Activated naive CD4-positive, alpha-beta T cell treated with anti-CD3 and anti-CD28 coated beads for 36 hours (primary cell): ENCODE measurements around the gene RARA. TPM values are rescaled to one million over a fixed set of nuclear protein-coding genes. Genes with fewer than 3 reads are reported as not detected.
"Not testable (repeated sequence)": the region's sequence is repeated elsewhere in the genome, so short reads cannot be mapped to it uniquely, and the experiment has no call there.

Experiments
- CTCF ChIA-PET: fragments of 350-600 bp; sonication (Branson Sonifier 250); formaldehyde crosslinking; loops from one replicate; lab custom pipeline; 2021; ENCODE audit warnings: antibody characterized with exemption; lab: Charles Lee
- DNase-seq: peaks from one replicate; pipeline ENCODE4 v3.0.0-alpha.2; 2020
- H3K27ac Mint-ChIP-seq: one replicate; pipeline ENCODE4 v1.8.0; 2021; ENCODE audit warnings: mild to moderate bottlenecking, mixed read lengths
- H3K27me3 Mint-ChIP-seq: one replicate; pipeline ENCODE4 v1.8.0; 2021; ENCODE audit warnings: low read depth, mixed read lengths
- H3K36me3 Mint-ChIP-seq: one replicate; pipeline ENCODE4 v1.8.0; 2021; ENCODE audit warnings: low read depth, mixed read lengths
- H3K4me1 Mint-ChIP-seq: one replicate; pipeline ENCODE4 v1.8.0; 2021; ENCODE audit warnings: low read depth, mixed read lengths
- H3K4me3 Mint-ChIP-seq: one replicate; pipeline ENCODE4 v1.8.0; 2021; ENCODE audit warnings: mild to moderate bottlenecking, moderate library complexity, mixed read lengths
- H3K9me3 Mint-ChIP-seq: one replicate; pipeline ENCODE4 v1.8.0; 2021; ENCODE audit warnings: mixed read lengths
- intact Hi-C: fragments of 100-400 bp; cut with micrococcal nuclease; formaldehyde crosslinking; loops from one replicate; pipeline ENCODE4 v1.15.1; 2023
- total RNA-seq, 2 experiments: library from RNA; stranded (reverse); gene quantifications; one replicate each; pipeline ENCODE4 v1.2.3, GENCODE V29; 2021

RARA gene
- total RNA-seq, 2 experiments from 2014 or later, result 16.9 to 18.5 TPM

- Mint-ChIP-seq H3K27me3 (peaks cover 12% of the 10 kb centered on the region), H3K4me3 (no peak overlapping the region), H3K4me1 (peaks cover 12% of the 10 kb centered on the region), H3K9me3 (no peaks in the 10 kb centered on the region), H3K27ac (no peak overlapping the region), H3K36me3 (no peaks in the 10 kb centered on the region)
- DNase-seq, result no peak
- CTCF ChIA-PET, result interaction anchor here (0.7 to 7.4 kb wide), 18 partner anchors 12 to 266 kb away, joined by 3 to 82 read pairs (median 4); partner anchors contain the start of gene TOP2A
- intact Hi-C loops, result no loop called here
These were observed 52.3 kb downstream of the RARA start for GRCh38 chr17:40361063-40361924.

GRCh38 chr17:40361925-40362695 is 53.1 kb downstream of the RARA start:
- CTCF ChIA-PET, result interaction anchor here (0.6 to 7.4 kb wide), 34 partner anchors 11 to 286 kb away, joined by 3 to 82 read pairs (median 4); partner anchors contain the start of gene TOP2A
- H3K4me1 Mint-ChIP-seq, result peaks cover 12% of the 10 kb centered on the region
- no peak overlapping the region for H3K27ac Mint-ChIP-seq
- H3K4me3 Mint-ChIP-seq, result peak overlapping the region; percentile 63
- no peak for DNase-seq
- no peaks in the 10 kb centered on the region for H3K36me3 Mint-ChIP-seq
- intact Hi-C loops, result loop anchor here (1.0 to 2.0 kb wide), 5 partner anchors 53 to 198 kb away; partner anchors contain the start of gene IGFBP4
- H3K9me3 Mint-ChIP-seq, result no peaks in the 10 kb centered on the region
- peaks cover 12% of the 10 kb centered on the region for H3K27me3 Mint-ChIP-seq

GRCh38 chr17:40362696-40363110 is 53.7 kb downstream of the RARA start:
- H3K4me3 Mint-ChIP-seq, result peak overlapping the region; percentile 76
- H3K9me3 Mint-ChIP-seq, result no peaks in the 10 kb centered on the region
- H3K4me1 Mint-ChIP-seq, result peaks cover 12% of the 10 kb centered on the region
- H3K27ac Mint-ChIP-seq, result no peak overlapping the region
- H3K36me3 Mint-ChIP-seq, result no peaks in the 10 kb centered on the region
- intact Hi-C loops, result loop anchor here (1.0 to 2.0 kb wide), 5 partner anchors 53 to 198 kb away; partner anchors contain the start of gene IGFBP4
- CTCF ChIA-PET, result interaction anchor here (0.6 to 7.4 kb wide), 30 partner anchors 11 to 286 kb away, joined by 3 to 82 read pairs (median 4); partner anchors contain the start of gene TOP2A
- peak; percentile 95 for DNase-seq
- peaks cover 12% of the 10 kb centered on the region for H3K27me3 Mint-ChIP-seq

- CTCF ChIA-PET, result interaction anchor here (0.7 to 7.4 kb wide), 27 partner anchors 10 to 254 kb away, joined by 3 to 82 read pairs (median 4); partner anchors contain the start of gene TOP2A
- peak overlapping the region; percentile 76 for H3K4me3 Mint-ChIP-seq
- peaks cover 12% of the 10 kb centered on the region for H3K4me1 Mint-ChIP-seq
- no peaks in the 10 kb centered on the region for H3K9me3 Mint-ChIP-seq
- H3K27me3 Mint-ChIP-seq, result peaks cover 12% of the 10 kb centered on the region
- peak; percentile 36 for DNase-seq
- intact Hi-C loops, result loop anchor here (2.0 kb wide), 1 partner anchor 118 kb away; no protein-coding TSS in a partner anchor
- no peak overlapping the region for H3K27ac Mint-ChIP-seq
- no peaks in the 10 kb centered on the region for H3K36me3 Mint-ChIP-seq
These were observed 54.3 kb downstream of the RARA start for GRCh38 chr17:40363111-40363827.

GRCh38 chr17:40364121-40364861 is 55.3 kb downstream of the RARA start, which contains the start of gene GJD3:
Gene GJD3, minus strand, starts transcription at chr17:40364737. Its CDS starts 922 bp downstream, at chr17:40363815.
- CTCF ChIA-PET, result interaction anchor here (0.8 to 7.4 kb wide), 6 partner anchors 9 to 196 kb away, joined by 3 to 82 read pairs (median 8); no protein-coding TSS in a partner anchor
- no peaks in the 10 kb centered on the region for H3K36me3 Mint-ChIP-seq
- peak within 1 kb of the TSS; percentile 76 for H3K4me3 Mint-ChIP-seq
- H3K4me1 Mint-ChIP-seq, result peaks cover 7% of the 10 kb centered on the region
- intact Hi-C loops, result no loop called here
- H3K27me3 Mint-ChIP-seq, result peaks cover 12% of the 10 kb centered on the region
- H3K9me3 Mint-ChIP-seq, result no peaks in the 10 kb centered on the region
- no peak for DNase-seq
- H3K27ac Mint-ChIP-seq, result no peak within 1 kb of the TSS

- CTCF ChIA-PET, result interaction anchor here (0.6 to 7.4 kb wide), 8 partner anchors 12 to 1087 kb away, joined by 3 to 82 read pairs (median 4); no protein-coding TSS in a partner anchor
- Mint-ChIP-seq H3K9me3 (no peaks in the 10 kb centered on the region), H3K4me3 (no peak overlapping the region), H3K36me3 (no peaks in the 10 kb centered on the region), H3K27ac (no peak overlapping the region), H3K4me1 (peaks cover 7% of the 10 kb centered on the region), H3K27me3 (peaks cover 10% of the 10 kb centered on the region)
- no peak for DNase-seq
- intact Hi-C loops, result no loop called here
These were observed 55.9 kb downstream of the RARA start for GRCh38 chr17:40364906-40365305.

- intact Hi-C loops, result no loop called here
- peaks cover 6% of the 10 kb centered on the region for H3K27me3 Mint-ChIP-seq
- no peak overlapping the region for H3K27ac Mint-ChIP-seq
- peaks cover 7% of the 10 kb centered on the region for H3K4me1 Mint-ChIP-seq
- H3K4me3 Mint-ChIP-seq, result no peak overlapping the region
- H3K9me3 Mint-ChIP-seq, result no peaks in the 10 kb centered on the region
- no peak for DNase-seq
- CTCF ChIA-PET, result interaction anchor here (0.8 to 7.4 kb wide), 5 partner anchors 9 to 194 kb away, joined by 3 to 82 read pairs (median 3); no protein-coding TSS in a partner anchor
- H3K36me3 Mint-ChIP-seq, result no peaks in the 10 kb centered on the region
These were observed 57.3 kb downstream of the RARA start for GRCh38 chr17:40366076-40366860.

GRCh38 chr17:40366861-40367518 is 58.0 kb downstream of the RARA start:
- Mint-ChIP-seq H3K9me3 (no peaks in the 10 kb centered on the region), H3K4me3 (no peak overlapping the region), H3K27ac (no peak overlapping the region), H3K4me1 (peaks cover 10% of the 10 kb centered on the region), H3K36me3 (no peaks in the 10 kb centered on the region), H3K27me3 (peaks cover 4% of the 10 kb centered on the region)
- intact Hi-C loops, result no loop called here
- DNase-seq, result no peak
- CTCF ChIA-PET, result interaction anchor here (0.6 to 7.4 kb wide), 3 partner anchors 166 to 1301 kb away, joined by 3 to 82 read pairs (median 3); no protein-coding TSS in a partner anchor

- CTCF ChIA-PET, result interaction anchor here (0.6 to 1.5 kb wide), 2 partner anchors 108 to 1300 kb away, joined by 3 read pairs; no protein-coding TSS in a partner anchor
- H3K27me3 Mint-ChIP-seq, H3K4me3 Mint-ChIP-seq, H3K9me3 Mint-ChIP-seq, intact Hi-C loops, H3K36me3 Mint-ChIP-seq, H3K27ac Mint-ChIP-seq, DNase-seq: not testable (repeated sequence)
- peaks cover 14% of the 10 kb centered on the region for H3K4me1 Mint-ChIP-seq
These were observed 58.7 kb downstream of the RARA start for GRCh38 chr17:40367728-40368127.

GRCh38 chr17:40369923-40370322 is 60.9 kb downstream of the RARA start:
- H3K9me3 Mint-ChIP-seq, result no peaks in the 10 kb centered on the region
- intact Hi-C loops, result loop anchor here (5.0 kb wide), 1 partner anchor 242 kb away; no protein-coding TSS in a partner anchor
- CTCF ChIA-PET, result interaction anchor here (1.4 to 1.5 kb wide), 2 partner anchors 162 to 190 kb away, joined by 4 read pairs; no protein-coding TSS in a partner anchor
- no peaks in the 10 kb centered on the region for H3K27me3 Mint-ChIP-seq
- no peaks in the 10 kb centered on the region for H3K36me3 Mint-ChIP-seq
- no peak for DNase-seq
- H3K4me3 Mint-ChIP-seq, result no peak overlapping the region
- no peak overlapping the region for H3K27ac Mint-ChIP-seq
- H3K4me1 Mint-ChIP-seq, result peaks cover 32% of the 10 kb centered on the region
